Measurements from ENCODE around the gene PTGS1.

- no peak for TF ChIP-seq POLR2A (IDR thresholded peaks at IDR 0.05)
- TF ChIP-seq, protein P1, sequence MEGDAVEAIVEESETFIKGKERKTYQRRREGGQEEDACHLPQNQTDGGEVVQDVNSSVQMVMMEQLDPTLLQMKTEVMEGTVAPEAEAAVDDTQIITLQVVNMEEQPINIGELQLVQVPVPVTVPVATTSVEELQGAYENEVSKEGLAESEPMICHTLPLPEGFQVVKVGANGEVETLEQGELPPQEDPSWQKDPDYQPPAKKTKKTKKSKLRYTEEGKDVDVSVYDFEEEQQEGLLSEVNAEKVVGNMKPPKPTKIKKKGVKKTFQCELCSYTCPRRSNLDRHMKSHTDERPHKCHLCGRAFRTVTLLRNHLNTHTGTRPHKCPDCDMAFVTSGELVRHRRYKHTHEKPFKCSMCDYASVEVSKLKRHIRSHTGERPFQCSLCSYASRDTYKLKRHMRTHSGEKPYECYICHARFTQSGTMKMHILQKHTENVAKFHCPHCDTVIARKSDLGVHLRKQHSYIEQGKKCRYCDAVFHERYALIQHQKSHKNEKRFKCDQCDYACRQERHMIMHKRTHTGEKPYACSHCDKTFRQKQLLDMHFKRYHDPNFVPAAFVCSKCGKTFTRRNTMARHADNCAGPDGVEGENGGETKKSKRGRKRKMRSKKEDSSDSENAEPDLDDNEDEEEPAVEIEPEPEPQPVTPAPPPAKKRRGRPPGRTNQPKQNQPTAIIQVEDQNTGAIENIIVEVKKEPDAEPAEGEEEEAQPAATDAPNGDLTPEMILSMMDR (IDR thresholded peaks at IDR 0.05), result no peak
Observed at GRCh38 chr9:122336189-122336588, 34.6 kb upstream of the PTGS1 start.
